ENCODE measurements around the gene SSB.
"Not testable (repeated sequence)": the region's sequence is repeated elsewhere in the genome, so short reads cannot be mapped to it uniquely, and the experiment has no call there.

The SSB gene

DNA sequence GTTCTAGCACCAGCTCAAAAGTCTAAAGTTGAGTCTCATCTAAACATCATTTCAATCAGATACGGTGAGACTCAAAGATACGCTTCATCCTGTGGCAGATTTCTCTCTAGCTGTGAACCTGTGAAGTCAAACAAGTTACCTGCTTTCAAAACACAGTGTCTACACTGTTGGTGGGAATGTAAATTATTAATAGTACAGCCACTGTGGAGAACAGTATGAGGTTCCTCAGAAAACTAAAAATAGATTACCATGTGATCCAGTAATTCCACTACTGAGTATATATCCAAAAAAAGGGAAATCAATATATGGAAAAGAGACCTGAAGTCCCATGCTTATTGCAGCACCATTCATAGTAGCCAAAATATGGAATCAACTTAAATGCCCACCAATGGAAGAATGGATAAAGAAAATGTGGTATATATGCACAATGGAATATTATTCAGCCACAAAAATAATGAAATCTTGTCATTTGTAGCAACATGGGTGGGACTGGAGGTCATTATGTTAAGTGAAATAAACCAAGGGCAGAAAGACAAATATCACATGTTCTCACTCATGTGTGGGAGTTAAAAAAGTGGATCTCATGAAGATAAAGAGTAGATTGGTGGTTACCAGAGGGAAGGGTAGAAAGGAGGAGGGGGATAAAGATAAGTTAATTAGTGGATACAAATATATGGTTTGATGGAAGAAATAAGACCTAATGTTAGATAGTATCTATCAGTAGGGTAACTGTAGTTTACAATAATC lies 40.2 kb downstream of the SSB start:
- DNase-seq, result no peak

DNA sequence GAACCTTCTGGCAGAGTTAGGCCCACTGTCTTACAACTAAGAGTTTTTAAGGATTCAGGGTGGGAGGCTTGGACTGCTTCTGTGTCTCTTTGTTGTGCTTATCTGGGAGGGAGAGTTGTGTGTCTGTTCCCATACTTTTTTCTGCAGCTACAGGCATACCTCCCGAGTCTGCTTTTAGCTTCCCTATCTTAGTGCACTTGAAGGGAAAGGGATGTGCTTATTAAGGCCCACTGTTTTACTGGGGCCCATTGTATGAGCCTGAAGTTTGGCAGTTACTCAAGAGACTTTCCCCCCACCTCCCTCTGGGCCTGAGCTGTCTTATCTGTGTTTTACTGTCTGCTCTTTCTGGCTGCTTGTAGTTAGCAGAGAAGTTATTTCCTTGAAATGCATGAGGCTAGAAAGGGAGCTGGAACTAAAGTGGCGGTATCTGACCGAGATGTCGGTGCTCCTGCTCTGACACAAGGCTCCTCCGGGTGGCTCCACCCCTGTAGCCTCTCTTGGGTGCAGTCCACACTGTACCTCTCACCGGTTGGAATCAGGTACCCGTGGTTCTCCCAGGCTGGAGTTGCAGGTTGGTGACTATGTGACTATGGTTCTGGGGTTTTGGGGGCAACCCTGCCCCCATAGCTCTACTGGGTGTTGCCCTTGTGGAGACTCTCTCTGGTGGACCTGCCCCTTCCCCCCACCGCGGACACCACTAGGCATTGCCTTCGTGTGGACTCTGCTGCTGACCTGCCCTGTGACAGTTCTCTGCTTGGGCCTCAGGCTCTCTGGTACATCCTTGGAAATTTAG lies 41.5 kb downstream of the SSB start:
- DNase-seq, result no peak

DNA sequence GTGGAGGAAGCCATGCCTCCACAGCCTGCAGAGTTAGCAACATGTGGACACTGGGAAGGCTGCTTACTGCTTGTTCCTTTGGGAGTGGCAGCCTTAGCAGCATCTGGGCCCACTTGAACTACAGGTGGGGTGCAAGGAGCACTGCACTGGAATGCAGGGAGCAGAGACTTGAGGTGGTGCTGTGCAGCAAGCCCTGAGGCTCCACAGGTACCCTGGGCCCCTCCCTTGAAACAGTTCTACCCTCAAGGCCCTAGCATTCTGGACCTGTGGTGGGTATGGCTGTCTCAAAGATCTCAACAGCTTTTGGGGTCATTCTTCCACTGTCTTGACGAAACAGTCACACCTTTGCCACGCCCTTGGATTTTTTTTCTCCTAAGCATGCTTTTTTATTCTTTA lies 42.1 kb downstream of the SSB start:
- no peak for DNase-seq

DNA sequence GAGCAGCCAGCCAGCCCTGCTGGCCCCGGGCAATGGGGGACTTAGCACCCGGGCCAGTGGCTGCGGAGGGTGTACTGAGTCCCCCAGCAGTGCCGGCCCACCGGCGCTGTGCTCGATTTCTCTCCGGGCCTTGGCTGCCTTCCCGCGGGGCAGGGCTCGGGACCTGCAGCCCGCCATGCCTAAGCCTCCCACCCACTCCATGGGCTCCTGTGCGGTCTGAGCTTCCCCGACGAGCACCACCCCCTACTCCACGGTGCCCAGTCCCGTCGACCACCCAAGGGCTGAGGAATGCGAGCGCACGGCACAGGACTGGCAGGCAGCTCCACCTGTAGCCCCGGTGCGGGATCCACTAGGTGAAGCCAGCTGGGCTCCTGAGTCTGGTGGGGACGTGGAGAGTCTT lies 43.0 kb downstream of the SSB start:
- DNase-seq, result not testable (repeated sequence)

DNA sequence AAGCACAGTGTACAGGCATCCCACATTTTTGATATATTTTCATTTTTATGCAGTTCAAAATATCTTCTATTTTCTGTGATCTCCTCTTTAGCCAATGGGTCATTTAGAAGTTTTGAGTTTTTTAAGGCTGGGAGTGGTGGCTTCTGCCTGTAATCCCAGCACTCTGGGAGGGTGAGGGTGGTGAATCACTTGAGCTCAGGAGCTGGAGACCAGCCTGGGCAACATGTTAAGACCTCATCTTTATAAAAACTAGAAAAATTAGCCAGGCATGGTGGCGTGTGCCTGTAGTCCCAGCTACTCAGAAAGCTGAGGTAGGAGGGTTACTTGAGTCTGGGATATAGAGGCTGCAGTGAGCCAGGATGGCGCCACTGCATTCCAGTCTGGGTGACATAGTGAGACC lies 46.3 kb downstream of the SSB start:
- no peak for DNase-seq

DNA sequence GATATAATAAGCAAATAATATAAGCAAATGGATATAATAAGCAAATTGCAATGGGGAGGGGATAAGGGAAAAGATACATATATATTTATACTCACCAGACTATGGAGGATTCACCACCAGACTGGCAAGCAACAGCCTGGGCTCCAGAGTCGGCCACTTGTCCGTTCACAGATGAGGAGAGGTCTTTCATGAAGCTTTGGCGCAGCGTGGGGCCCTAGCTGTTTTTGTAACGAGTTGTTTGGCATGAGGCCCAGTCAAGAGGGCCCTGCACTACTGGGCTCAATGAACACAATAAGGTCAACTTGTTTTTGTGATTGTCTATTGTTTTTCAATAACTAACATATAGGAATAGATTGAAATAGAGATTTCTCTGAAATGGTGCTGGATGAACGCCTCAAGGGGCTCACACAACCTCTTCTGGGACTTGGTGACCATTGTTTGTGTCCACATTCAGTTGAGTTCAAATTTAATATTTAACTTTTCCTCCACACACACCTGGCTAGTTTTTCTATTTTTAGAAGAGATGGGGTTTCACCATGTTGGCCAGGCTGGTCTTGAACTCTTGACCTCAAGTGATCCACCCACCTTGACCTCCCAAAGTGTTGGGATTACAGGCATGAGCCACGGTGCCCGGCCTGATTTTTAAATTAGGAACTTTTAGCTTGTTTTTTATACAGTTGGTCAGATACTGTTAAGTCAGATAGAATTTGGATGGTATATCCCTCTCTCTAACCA lies 50.5 kb downstream of the SSB start:
- DNase-seq, result peak; percentile 6

DNA sequence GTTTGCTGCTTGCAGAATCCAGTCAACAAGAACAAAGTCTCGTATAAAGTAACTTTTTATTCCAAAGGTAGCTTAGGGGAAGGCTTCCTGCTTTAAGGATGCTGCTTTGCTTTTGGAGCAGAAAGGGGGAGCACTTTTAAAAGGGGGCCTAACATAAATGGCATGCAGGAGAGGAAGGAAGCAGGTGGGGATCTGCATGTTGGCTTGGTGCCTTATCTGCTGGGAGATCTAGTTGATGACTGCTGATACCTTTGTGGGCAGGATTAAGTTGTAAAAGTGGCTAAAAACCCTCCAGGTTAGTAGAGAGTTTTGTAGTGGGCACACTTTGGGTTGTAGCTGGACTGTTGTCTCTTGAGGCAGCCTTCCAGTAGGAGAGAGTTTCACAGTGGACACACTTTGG lies 51.0 kb downstream of the SSB start:
- DNase-seq, result no peak

DNA sequence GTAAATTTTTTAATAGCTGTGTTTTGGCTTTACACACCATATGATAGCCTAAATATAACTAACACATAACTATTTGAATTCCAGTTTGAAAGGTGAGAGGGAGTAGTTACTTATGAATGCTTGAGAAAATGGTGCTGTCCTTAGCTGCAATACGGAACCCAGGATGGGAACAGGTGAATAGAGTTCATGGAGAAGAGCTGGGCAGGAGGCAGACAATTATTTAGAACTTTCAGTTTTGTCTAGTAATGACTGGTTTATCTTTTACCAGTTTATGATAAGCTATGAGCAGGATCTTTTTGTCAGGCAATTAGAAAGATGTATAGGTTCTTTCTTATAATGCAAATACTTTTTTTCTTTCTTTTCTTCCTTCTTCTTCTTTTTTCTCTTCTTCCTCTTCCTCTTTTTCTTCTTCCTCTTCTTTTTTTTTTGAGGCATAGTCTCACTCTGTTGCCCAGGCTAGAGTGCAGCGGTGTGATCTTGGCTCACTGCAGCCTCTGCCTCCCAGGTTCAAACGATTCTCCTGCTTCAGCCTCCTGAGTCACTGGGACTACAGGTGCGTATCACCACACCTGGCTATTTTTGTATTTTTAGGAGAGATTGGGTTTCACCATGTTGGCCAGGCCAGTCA lies 54.5 kb downstream of the SSB start:
- DNase-seq, result no peak

DNA sequence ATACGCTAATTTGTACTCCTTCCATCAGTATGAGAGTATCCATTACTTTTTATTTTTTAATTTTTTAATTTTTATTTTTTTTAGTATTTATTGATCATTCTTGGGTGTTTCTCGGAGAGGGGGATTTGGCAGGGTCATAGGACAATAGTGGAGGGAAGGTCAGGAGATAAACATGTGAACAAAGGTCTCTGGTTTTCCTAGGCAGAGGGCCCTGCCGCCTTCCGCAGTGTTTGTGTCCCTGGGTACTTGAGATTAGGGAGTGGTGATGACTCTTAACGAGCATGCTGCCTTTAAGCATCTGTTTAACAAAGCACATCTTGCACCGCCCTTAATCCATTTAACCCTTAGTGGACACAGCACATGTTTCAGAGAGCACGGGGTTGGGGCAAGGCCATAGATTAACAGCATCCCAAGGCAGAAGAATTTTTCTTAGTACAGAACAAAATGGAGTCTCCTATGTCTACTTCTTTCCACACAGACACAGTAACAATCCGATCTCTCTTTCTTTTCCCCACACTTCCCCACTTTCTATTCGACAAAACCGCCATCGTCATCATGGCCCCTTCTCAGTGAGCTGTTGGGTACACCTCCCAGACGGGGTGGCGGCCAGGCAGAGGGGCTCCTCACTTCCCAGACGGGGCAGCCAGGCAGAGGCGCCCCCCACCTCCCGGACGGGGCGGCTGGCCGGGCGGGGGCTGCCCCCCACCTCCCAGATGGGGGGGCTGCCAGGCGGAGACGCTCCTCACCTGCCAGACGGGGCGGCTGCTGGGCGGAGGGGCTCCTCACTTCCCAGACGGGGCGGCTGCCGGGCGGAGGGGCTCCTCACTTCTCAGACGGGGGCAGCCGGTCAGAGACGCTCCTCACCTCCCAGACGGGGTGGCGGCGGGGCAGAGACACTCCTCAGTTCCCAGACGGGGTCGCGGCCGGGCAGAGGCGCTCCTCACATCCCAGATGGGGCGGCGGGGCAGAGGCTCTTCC lies 56.9 kb downstream of the SSB start:
- not testable (repeated sequence) for DNase-seq

DNA sequence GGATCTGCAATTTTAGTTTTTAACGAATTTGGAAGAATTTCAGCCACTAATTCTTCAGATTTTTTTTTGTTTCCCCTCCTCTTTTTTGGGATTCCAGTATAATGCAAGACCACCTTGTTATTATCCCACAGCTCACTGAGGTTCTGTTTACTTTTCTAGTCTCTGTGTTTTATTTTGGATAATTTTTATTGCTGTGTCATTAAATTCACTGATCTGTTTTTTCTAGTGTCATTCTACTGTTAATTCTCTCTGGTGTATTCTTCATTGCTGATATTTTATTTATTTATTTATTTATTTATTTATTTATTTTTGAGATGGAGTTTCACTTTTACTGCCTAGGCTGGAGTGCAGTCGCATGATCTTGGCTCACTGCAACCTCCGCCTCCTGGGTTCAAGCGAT lies 60.8 kb downstream of the SSB start:
- DNase-seq, result no peak

DNA sequence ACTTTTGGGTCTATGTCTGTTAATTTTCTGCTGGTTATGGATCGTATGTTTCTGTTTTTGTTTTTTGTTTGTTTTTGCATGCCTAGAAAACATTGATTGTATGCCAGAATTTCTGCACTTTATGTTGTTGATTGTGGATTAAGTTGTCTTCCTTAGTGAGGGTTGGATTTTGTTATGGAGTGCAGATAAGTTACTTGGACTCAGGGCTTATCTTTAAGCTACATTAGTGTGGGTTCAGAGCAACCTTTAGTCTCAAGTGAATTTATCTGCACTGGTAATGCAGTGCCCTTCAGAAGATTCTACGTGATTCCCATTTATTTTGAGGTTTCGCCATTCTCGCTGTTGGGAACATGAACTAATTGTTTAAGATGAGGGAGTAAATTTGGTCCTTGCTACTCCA lies 61.5 kb downstream of the SSB start:
- no peak for DNase-seq
